D341Med (cell line): ENCODE measurements around the gene EFR3B.
"Not testable (repeated sequence)": the region's sequence is repeated elsewhere in the genome, so short reads cannot be mapped to it uniquely, and the experiment has no call there.

Experiments
- DNase-seq: peaks from one replicate; pipeline ENCODE4 v3.0.0; 2012; ENCODE audit warnings: low spot score

EFR3B gene

GRCh38 chr2:25072606-25073005 lies 30.7 kb downstream of the EFR3B start:
- no peak for DNase-seq

- DNase-seq, result no peak
These were observed 31.1 kb downstream of the EFR3B start for GRCh38 chr2:25073025-25073424.

- no peak for DNase-seq
These were observed 32.0 kb downstream of the EFR3B start for GRCh38 chr2:25073914-25074313.

GRCh38 chr2:25074826-25075225 lies 33.0 kb downstream of the EFR3B start:
- no peak for DNase-seq

GRCh38 chr2:25076749-25077148 lies 34.9 kb downstream of the EFR3B start:
- no peak for DNase-seq

- DNase-seq, result no peak
These were observed 35.9 kb downstream of the EFR3B start for GRCh38 chr2:25077789-25078169.

- DNase-seq, result no peak
These were observed 36.5 kb downstream of the EFR3B start for GRCh38 chr2:25078170-25079049.

GRCh38 chr2:25079050-25079635 lies 37.3 kb downstream of the EFR3B start:
- DNase-seq, result no peak

- DNase-seq, result no peak
These were observed 39.4 kb downstream of the EFR3B start for GRCh38 chr2:25081237-25081790.

GRCh38 chr2:25082002-25082622 lies 40.2 kb downstream of the EFR3B start:
- DNase-seq, result no peak

GRCh38 chr2:25085761-25086560 lies 44.1 kb downstream of the EFR3B start:
- DNase-seq, result no peak

GRCh38 chr2:25088817-25089516 lies 47.1 kb downstream of the EFR3B start:
- DNase-seq, result no peak

GRCh38 chr2:25089605-25090315 lies 47.9 kb downstream of the EFR3B start:
- no peak for DNase-seq

- no peak for DNase-seq
These were observed 48.9 kb downstream of the EFR3B start for GRCh38 chr2:25090801-25091200.

- DNase-seq, result no peak
These were observed 49.4 kb downstream of the EFR3B start for GRCh38 chr2:25091265-25091664.

GRCh38 chr2:25098056-25098455 lies 56.2 kb downstream of the EFR3B start:
- no peak for DNase-seq

- no peak for DNase-seq
These were observed 57.0 kb downstream of the EFR3B start for GRCh38 chr2:25098670-25099486.

- not testable (repeated sequence) for DNase-seq
These were observed 60.5 kb downstream of the EFR3B start for GRCh38 chr2:25102352-25102751.

GRCh38 chr2:25103287-25103871 lies 61.5 kb downstream of the EFR3B start:
- DNase-seq, result no peak
